ENCODE data around the gene CA5B. TPM values are rescaled to one million over a fixed set of nuclear protein-coding genes. Genes with fewer than 3 reads are reported as not detected.

The CA5B gene
- total RNA-seq, 4 donors from 2014 or later, result 0.24 to 3.4 (median 1.8) TPM

GRCh38 chrX:15813416-15813815 lies 75.3 kb downstream of the CA5B start:
- intact Hi-C loops (cut with DNase I; ENCODE audit: low total_unique reads), result no loop called here

GRCh38 chrX:15814771-15815365 lies 76.8 kb downstream of the CA5B start:
- ATAC-seq (no peak), DNase-seq (no peak)
- H3K4me1 ChIP-seq, result no peaks in the 10 kb centered on the region
- no peak overlapping the region for H3K27ac ChIP-seq
- intact Hi-C loops (cut with DNase I; ENCODE audit: low total_unique reads) (no loop called here), in situ Hi-C loops (cut with MboI; ENCODE audit: low sequenced_read_pairs in 4 of 4) (loop anchor here in 1 of 4 donors (25.0 kb wide), 1 partner anchor 97 kb away; no protein-coding TSS in a partner anchor)
- H3K9me3 ChIP-seq, result no peaks in the 10 kb centered on the region
- TF ChIP-seq CTCF (IDR thresholded peaks at IDR 0.05 in 4 of 5, conservative IDR thresholded peaks at IDR 0.05 in 1 of 5) (no peak), POLR2A (IDR thresholded peaks at IDR 0.05) (no peak)
- peaks cover 0 to 30% of the 10 kb centered on the region in 2 donors for H3K36me3 ChIP-seq
- no peak overlapping the region for H3K4me3 ChIP-seq
- no peaks in the 10 kb centered on the region for H3K27me3 ChIP-seq

More at GRCh38 chrX:15813416-15813815, 75.3 kb downstream of the CA5B start:
- no peaks in the 10 kb centered on the region for H3K9me3 ChIP-seq
- no peak overlapping the region for H3K27ac ChIP-seq
- in situ Hi-C loops (cut with MboI; ENCODE audit: low sequenced_read_pairs in 4 of 4), result loop anchor here in 1 of 4 donors (25.0 kb wide), 1 partner anchor 99 kb away; no protein-coding TSS in a partner anchor
- H3K36me3 ChIP-seq, result peaks cover 0 to 41% of the 10 kb centered on the region in 2 donors
- H3K4me1 ChIP-seq, result no peaks in the 10 kb centered on the region
- ATAC-seq (no peak), DNase-seq (no peak)
- no peak overlapping the region for H3K4me3 ChIP-seq
- no peaks in the 10 kb centered on the region for H3K27me3 ChIP-seq
- no peak for TF ChIP-seq CTCF (IDR thresholded peaks at IDR 0.05 in 4 of 5, conservative IDR thresholded peaks at IDR 0.05 in 1 of 5)
- no peak for TF ChIP-seq POLR2A (IDR thresholded peaks at IDR 0.05)

- TF ChIP-seq CTCF (IDR thresholded peaks at IDR 0.05 in 4 of 5, conservative IDR thresholded peaks at IDR 0.05 in 1 of 5) (no peak), POLR2A (IDR thresholded peaks at IDR 0.05) (no peak)
- no peak for DNase-seq
- no peaks in the 10 kb centered on the region for H3K4me1 ChIP-seq
- no peak overlapping the region for H3K27ac ChIP-seq
- H3K9me3 ChIP-seq, result no peaks in the 10 kb centered on the region
- intact Hi-C loops (cut with DNase I; ENCODE audit: low total_unique reads) (no loop called here), in situ Hi-C loops (cut with MboI; ENCODE audit: low sequenced_read_pairs in 4 of 4) (loop anchor here in 1 of 4 donors (25.0 kb wide), 1 partner anchor 96 kb away; no protein-coding TSS in a partner anchor)
- no peaks in the 10 kb centered on the region for H3K27me3 ChIP-seq
- no peak overlapping the region for H3K4me3 ChIP-seq
- peaks cover 0 to 33% of the 10 kb centered on the region in 2 donors for H3K36me3 ChIP-seq
- ATAC-seq, result peak in 1 of 2 donors; percentile 44
Measured at GRCh38 chrX:15815779-15816437, 77.8 kb downstream of the CA5B start.

- Histone ChIP-seq H3K27me3 (no peaks in the 10 kb centered on the region), H3K4me3 (no peak overlapping the region), H3K9me3 (no peaks in the 10 kb centered on the region), H3K36me3 (peaks cover 0 to 35% of the 10 kb centered on the region in 2 donors), H3K4me1 (no peaks in the 10 kb centered on the region), H3K27ac (no peak overlapping the region)
- in situ Hi-C loops (cut with MboI; ENCODE audit: low sequenced_read_pairs in 4 of 4), result loop anchor here in 1 of 4 donors (25.0 kb wide), 1 partner anchor 96 kb away; no protein-coding TSS in a partner anchor
- intact Hi-C loops (cut with DNase I; ENCODE audit: low total_unique reads), result no loop called here
- TF ChIP-seq POLR2A (IDR thresholded peaks at IDR 0.05), result no peak
- no peak for TF ChIP-seq CTCF (IDR thresholded peaks at IDR 0.05 in 4 of 5, conservative IDR thresholded peaks at IDR 0.05 in 1 of 5)
- DNase-seq (no peak), ATAC-seq (no peak)
Measured at GRCh38 chrX:15816438-15816809, 78.4 kb downstream of the CA5B start.
